Measurements from ENCODE around the gene CELF2.

Gene CELF2

DNA sequence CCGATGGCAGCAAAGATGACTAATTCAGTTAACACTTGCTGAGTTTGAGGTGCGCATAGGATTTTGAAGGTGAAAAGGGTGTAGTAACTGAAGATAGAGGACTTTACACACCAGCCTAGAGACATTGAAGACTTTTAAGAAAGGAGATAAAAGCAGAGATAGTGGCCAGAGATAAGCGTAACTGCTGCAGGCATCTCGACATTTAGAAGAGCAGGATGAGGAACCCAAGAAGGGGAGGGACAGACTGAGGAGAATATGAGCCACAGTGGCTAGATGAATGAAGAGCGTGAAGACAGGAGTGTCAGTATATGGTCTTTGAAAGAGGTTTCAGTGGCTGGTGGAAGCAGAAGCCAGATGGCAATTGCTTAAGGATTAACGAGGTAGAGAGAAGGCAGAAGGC lies 71.6 kb downstream of the CELF2 start:
- H3K27ac ChIP-seq (ENCODE audit: low read depth, low read length) = no peak overlapping the region

DNA sequence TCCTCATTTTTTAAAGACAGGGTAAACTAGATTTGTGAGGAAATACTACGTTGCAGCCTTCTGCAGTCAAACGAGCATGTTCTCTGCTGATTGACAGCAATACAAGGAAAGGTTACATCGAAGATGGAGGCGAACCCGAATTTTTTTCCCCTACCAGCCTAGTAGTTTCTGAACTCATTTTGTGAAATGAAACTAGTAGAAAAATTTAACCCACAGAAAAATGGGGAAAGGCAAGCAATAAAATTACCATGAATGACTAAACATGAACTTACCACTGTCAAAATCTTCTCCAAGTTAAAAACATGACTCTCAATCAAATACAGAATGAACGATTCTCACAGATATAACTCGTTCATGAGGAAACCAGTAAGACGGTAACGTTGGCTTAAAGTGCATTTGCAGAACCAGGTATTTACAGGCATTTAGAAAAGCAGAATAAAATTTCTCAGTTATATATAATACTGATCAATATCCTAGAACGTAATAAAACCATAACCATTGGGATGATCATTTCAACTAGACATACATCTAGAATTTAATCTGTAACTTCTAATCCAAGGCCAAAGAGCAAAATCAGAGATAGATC lies 73.9 kb downstream of the CELF2 start:
- H3K27ac ChIP-seq (ENCODE audit: low read depth, low read length) = no peak overlapping the region
- no peaks in the 10 kb centered on the region for H3K36me3 ChIP-seq (ENCODE audit: control insufficient read depth in 1 of 2, insufficient read depth in 2 of 2, low read length in 2 of 2)
- no peak overlapping the region for H3K9ac ChIP-seq (ENCODE audit: low read depth in 1 of 2, low read length in 2 of 2)

More for the DNA sequence above, 71.6 kb downstream of the CELF2 start:
- Histone ChIP-seq H3K4me3 (ENCODE audit: low read depth in 1 of 2, low read length in 2 of 2) (no peak overlapping the region), H3K4me1 (ENCODE audit: control insufficient read depth in 1 of 2, insufficient read depth in 2 of 2, low read length in 2 of 2) (peaks cover 0 to 4% of the 10 kb centered on the region in 2 donors), H3K27me3 (ENCODE audit: control insufficient read depth in 1 of 2, insufficient read depth in 2 of 2, low read length in 2 of 2) (no peaks in the 10 kb centered on the region), H3K9ac (ENCODE audit: low read depth in 1 of 2, low read length in 2 of 2) (no peak overlapping the region), H3K9me3 (ENCODE audit: control insufficient read depth in 1 of 2, low read length in 2 of 2) (no peaks in the 10 kb centered on the region), H3K36me3 (ENCODE audit: control insufficient read depth in 1 of 2, insufficient read depth in 2 of 2, low read length in 2 of 2) (no peaks in the 10 kb centered on the region)

DNA sequence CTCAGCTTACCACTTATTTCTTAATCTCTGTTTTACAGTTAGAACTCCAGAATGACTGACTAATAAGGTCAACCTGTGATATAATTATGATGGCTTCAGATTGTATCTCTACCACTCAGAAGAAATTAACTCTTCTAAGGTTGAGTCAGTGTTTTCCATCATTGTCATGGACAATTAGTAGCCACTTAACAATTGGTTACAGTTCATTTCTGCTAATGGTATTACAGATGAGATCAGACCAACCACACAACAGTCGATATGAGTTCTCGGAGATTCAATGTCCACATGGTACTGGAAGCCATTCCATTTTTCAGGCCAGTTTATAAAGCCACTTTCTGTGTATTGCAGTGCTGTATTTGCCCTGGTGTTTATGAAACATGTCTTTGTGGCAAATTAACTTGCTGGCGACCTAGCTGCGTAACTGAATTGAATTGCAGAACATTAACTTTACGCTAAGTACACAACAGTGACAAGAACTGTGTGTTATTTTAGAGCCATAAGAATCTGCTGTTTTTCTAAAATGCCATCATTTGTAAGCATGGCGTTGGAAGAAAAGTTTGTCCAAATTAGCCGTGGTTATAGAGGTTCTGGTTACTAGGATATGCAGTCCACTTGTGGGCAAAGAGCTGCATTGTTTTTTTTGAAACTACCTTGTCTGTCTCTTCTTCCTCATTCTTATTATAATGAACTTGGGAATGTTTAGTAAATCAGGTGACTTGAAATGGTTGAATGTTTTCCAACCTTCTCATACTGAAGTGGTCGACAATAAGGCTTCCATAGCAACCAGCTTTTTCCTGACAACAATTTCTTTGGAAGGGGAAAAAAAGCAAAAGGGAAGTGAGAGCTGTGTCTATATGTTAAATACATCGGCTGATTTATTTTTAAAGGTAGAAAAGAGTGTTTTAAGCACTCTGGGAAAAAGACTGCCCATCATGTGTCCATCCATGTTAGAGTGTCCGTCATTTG lies 76.4 kb downstream of the CELF2 start:
- no peaks in the 10 kb centered on the region for H3K4me1 ChIP-seq (ENCODE audit: control insufficient read depth in 1 of 2, insufficient read depth in 2 of 2, low read length in 2 of 2)
- no peaks in the 10 kb centered on the region for H3K27me3 ChIP-seq (ENCODE audit: control insufficient read depth in 1 of 2, insufficient read depth in 2 of 2, low read length in 2 of 2)
- no peaks in the 10 kb centered on the region for H3K36me3 ChIP-seq (ENCODE audit: control insufficient read depth in 1 of 2, insufficient read depth in 2 of 2, low read length in 2 of 2)
- H3K27ac ChIP-seq (ENCODE audit: low read depth, low read length) = no peak overlapping the region
- H3K9ac ChIP-seq (ENCODE audit: low read depth in 1 of 2, low read length in 2 of 2) = no peak overlapping the region
- no peaks in the 10 kb centered on the region for H3K9me3 ChIP-seq (ENCODE audit: control insufficient read depth in 1 of 2, low read length in 2 of 2)
- H3K4me3 ChIP-seq (ENCODE audit: low read depth in 1 of 2, low read length in 2 of 2) = no peak overlapping the region

More for the DNA sequence above, 73.9 kb downstream of the CELF2 start:
- no peaks in the 10 kb centered on the region for H3K4me1 ChIP-seq (ENCODE audit: control insufficient read depth in 1 of 2, insufficient read depth in 2 of 2, low read length in 2 of 2)
- H3K9me3 ChIP-seq (ENCODE audit: control insufficient read depth in 1 of 2, low read length in 2 of 2) = no peaks in the 10 kb centered on the region
- H3K4me3 ChIP-seq (ENCODE audit: low read depth in 1 of 2, low read length in 2 of 2) = no peak overlapping the region
- no peaks in the 10 kb centered on the region for H3K27me3 ChIP-seq (ENCODE audit: control insufficient read depth in 1 of 2, insufficient read depth in 2 of 2, low read length in 2 of 2)

DNA sequence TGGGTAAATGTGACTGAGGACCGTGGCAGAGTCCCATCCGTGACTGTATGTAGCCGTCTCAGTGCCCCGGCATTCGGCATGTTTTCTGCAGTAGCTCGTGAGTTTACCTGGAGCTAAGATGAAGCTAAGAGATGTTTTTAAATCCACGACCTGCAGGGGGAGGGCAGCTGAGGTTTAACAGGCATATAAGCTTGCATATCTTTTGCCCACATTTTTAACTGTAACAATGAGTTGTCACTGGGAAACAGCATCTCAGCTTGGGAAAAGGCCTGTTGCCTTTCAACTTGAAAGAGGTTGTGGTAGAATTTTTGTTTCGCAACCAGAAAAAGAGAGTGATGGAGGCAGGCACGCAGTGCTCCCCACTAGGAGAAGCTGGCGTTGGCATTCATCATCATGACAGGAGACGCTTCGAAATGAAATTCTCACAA lies 77.7 kb downstream of the CELF2 start:
- Histone ChIP-seq H3K27me3 (ENCODE audit: control insufficient read depth in 1 of 2, insufficient read depth in 2 of 2, low read length in 2 of 2) (no peaks in the 10 kb centered on the region), H3K4me1 (ENCODE audit: control insufficient read depth in 1 of 2, insufficient read depth in 2 of 2, low read length in 2 of 2) (no peaks in the 10 kb centered on the region), H3K9ac (ENCODE audit: low read depth in 1 of 2, low read length in 2 of 2) (no peak overlapping the region), H3K36me3 (ENCODE audit: control insufficient read depth in 1 of 2, insufficient read depth in 2 of 2, low read length in 2 of 2) (no peaks in the 10 kb centered on the region), H3K4me3 (ENCODE audit: low read depth in 1 of 2, low read length in 2 of 2) (no peak overlapping the region), H3K9me3 (ENCODE audit: control insufficient read depth in 1 of 2, low read length in 2 of 2) (no peaks in the 10 kb centered on the region), H3K27ac (ENCODE audit: low read depth, low read length) (no peak overlapping the region)

DNA sequence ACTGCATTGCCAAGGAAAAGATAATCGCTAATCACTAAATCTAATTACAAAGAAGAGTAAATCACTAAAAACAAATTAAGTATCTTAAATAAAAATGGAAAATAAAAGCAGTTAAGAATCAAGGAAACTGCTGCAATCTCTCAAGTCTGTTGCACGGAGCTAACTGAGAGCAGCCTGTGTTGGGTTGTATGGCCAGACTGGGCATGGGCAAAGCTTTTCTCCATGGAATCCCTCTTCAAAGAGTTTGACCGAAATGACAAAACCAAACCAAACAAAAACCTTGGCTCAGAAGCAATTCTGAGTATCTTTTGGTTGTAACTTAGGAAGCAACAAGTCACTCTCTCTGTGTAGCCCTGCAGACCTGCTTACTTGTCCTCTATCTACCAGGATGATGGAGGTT lies 78.8 kb downstream of the CELF2 start:
- Histone ChIP-seq H3K9me3 (ENCODE audit: control insufficient read depth in 1 of 2, low read length in 2 of 2) (no peaks in the 10 kb centered on the region), H3K27ac (ENCODE audit: low read depth, low read length) (no peak overlapping the region), H3K4me1 (ENCODE audit: control insufficient read depth in 1 of 2, insufficient read depth in 2 of 2, low read length in 2 of 2) (no peaks in the 10 kb centered on the region), H3K4me3 (ENCODE audit: low read depth in 1 of 2, low read length in 2 of 2) (no peak overlapping the region), H3K36me3 (ENCODE audit: control insufficient read depth in 1 of 2, insufficient read depth in 2 of 2, low read length in 2 of 2) (no peaks in the 10 kb centered on the region), H3K9ac (ENCODE audit: low read depth in 1 of 2, low read length in 2 of 2) (no peak overlapping the region), H3K27me3 (ENCODE audit: control insufficient read depth in 1 of 2, insufficient read depth in 2 of 2, low read length in 2 of 2) (no peaks in the 10 kb centered on the region)

DNA sequence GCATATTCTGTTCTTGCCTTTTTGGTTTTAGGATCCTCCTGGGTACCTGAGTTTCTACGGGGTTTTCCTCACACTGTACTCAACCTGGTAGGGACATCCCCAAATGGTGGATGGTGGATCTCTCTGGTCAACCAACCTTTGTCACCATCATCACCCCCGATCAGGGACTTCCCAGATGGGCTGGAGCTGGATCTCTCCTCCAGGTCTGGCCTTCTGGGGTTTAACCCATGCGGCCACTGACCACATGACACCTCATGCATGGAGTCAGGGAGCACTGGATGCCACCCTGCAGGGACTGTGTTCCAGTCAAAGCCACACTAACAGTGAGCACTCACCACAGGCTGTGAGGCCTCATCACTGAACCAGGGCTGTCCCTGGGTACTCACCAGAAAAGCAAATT lies 80.0 kb downstream of the CELF2 start:
- no peaks in the 10 kb centered on the region for H3K4me1 ChIP-seq (ENCODE audit: control insufficient read depth in 1 of 2, insufficient read depth in 2 of 2, low read length in 2 of 2)
- no peaks in the 10 kb centered on the region for H3K36me3 ChIP-seq (ENCODE audit: control insufficient read depth in 1 of 2, insufficient read depth in 2 of 2, low read length in 2 of 2)
- H3K9ac ChIP-seq (ENCODE audit: low read depth in 1 of 2, low read length in 2 of 2) = no peak overlapping the region
- H3K27me3 ChIP-seq (ENCODE audit: control insufficient read depth in 1 of 2, insufficient read depth in 2 of 2, low read length in 2 of 2) = no peaks in the 10 kb centered on the region
- H3K4me3 ChIP-seq (ENCODE audit: low read depth in 1 of 2, low read length in 2 of 2) = no peak overlapping the region
- H3K9me3 ChIP-seq (ENCODE audit: control insufficient read depth in 1 of 2, low read length in 2 of 2) = no peaks in the 10 kb centered on the region
- no peak overlapping the region for H3K27ac ChIP-seq (ENCODE audit: low read depth, low read length)

DNA sequence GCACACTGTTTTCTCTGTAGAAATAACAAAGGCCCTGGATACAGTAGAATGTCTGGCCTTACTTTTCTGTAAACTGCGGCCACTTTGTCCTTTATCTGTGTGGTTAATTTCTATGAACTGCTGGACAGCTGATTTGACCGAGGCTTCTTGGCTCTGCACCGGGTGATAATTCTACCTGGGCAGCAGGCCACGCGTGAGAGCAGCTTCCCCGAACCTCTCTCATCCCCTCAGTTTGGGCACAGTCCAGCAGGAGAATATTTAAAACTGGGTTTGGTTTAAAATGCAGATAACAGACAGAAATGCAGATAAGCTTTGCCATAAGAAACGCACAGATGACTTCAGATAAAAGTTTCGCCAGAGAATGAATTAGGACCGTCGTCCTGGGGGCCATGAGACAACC lies 81.0 kb downstream of the CELF2 start:
- no peaks in the 10 kb centered on the region for H3K36me3 ChIP-seq (ENCODE audit: control insufficient read depth in 1 of 2, insufficient read depth in 2 of 2, low read length in 2 of 2)
- no peaks in the 10 kb centered on the region for H3K9me3 ChIP-seq (ENCODE audit: control insufficient read depth in 1 of 2, low read length in 2 of 2)
- no peak overlapping the region for H3K9ac ChIP-seq (ENCODE audit: low read depth in 1 of 2, low read length in 2 of 2)
- no peaks in the 10 kb centered on the region for H3K27me3 ChIP-seq (ENCODE audit: control insufficient read depth in 1 of 2, insufficient read depth in 2 of 2, low read length in 2 of 2)
- H3K27ac ChIP-seq (ENCODE audit: low read depth, low read length) = no peak overlapping the region
- H3K4me3 ChIP-seq (ENCODE audit: low read depth in 1 of 2, low read length in 2 of 2) = no peak overlapping the region
- H3K4me1 ChIP-seq (ENCODE audit: control insufficient read depth in 1 of 2, insufficient read depth in 2 of 2, low read length in 2 of 2) = no peaks in the 10 kb centered on the region

DNA sequence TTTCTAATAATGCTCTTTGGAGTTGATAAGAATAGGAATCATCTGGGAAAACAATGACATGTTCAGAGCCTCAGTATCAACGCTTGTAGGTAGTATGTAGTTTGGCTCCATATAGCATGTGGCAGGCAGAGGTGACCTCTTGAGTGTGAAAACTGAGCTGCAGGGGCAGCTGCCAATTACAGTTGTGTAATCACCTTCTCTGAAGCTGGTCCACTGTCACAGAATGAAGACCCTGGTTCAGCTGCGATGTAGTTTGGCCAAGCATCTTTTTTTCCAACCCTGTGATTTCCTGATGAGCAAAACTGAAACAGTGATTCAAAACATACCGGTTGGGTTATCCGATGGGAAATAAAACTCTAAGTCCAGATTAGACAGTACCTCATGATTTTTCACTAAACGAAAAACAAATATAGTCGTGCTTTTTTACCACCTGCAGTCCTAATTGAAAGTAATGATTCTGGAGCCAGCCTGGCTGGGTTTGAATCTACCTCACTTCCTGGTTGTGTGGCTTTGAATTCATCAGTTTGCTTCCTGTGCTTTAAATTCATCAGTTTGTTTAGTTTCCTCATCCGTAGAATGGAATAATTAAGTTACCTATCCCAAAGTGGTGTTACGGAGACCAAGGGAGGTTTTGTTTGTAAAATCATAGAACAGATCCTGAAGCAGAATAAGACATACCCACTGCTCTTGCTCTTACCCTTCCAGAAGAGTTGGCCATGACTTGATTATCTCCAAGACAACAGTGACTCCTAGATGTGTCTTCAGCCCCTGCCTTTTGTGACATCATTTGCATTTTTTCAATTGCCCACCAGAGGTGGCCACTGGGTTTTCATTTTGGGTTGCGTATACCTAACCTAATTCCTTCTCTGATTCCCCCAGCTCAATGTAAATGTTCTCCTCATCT lies 87.4 kb downstream of the CELF2 start:
- Histone ChIP-seq H3K9me3 (ENCODE audit: control insufficient read depth in 1 of 2, low read length in 2 of 2) (no peaks in the 10 kb centered on the region), H3K9ac (ENCODE audit: low read depth in 1 of 2, low read length in 2 of 2) (no peak overlapping the region), H3K27me3 (ENCODE audit: control insufficient read depth in 1 of 2, insufficient read depth in 2 of 2, low read length in 2 of 2) (no peaks in the 10 kb centered on the region), H3K4me3 (ENCODE audit: low read depth in 1 of 2, low read length in 2 of 2) (no peak overlapping the region), H3K27ac (ENCODE audit: low read depth, low read length) (no peak overlapping the region), H3K36me3 (ENCODE audit: control insufficient read depth in 1 of 2, insufficient read depth in 2 of 2, low read length in 2 of 2) (no peaks in the 10 kb centered on the region), H3K4me1 (ENCODE audit: control insufficient read depth in 1 of 2, insufficient read depth in 2 of 2, low read length in 2 of 2) (no peaks in the 10 kb centered on the region)

DNA sequence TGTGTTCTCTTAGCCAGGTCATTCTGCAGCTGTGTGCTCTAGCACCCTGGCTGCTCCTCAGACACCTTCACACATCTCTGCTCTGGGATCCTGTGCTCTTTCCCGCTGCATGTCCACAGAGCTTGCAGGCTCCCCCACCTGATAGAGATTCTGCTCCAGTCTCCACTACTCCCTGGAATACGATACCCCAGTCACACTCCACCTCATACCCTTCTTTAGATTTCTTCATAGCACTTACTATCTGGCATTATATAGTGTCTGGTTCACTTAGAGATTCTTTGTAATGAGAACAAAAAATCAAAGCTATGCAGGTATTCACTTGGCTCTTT lies 88.0 kb downstream of the CELF2 start:
- no peak overlapping the region for H3K9ac ChIP-seq (ENCODE audit: low read depth in 1 of 2, low read length in 2 of 2)
- H3K36me3 ChIP-seq (ENCODE audit: control insufficient read depth in 1 of 2, insufficient read depth in 2 of 2, low read length in 2 of 2) = no peaks in the 10 kb centered on the region
- no peaks in the 10 kb centered on the region for H3K9me3 ChIP-seq (ENCODE audit: control insufficient read depth in 1 of 2, low read length in 2 of 2)
- no peaks in the 10 kb centered on the region for H3K27me3 ChIP-seq (ENCODE audit: control insufficient read depth in 1 of 2, insufficient read depth in 2 of 2, low read length in 2 of 2)
- H3K27ac ChIP-seq (ENCODE audit: low read depth, low read length) = no peak overlapping the region
- no peaks in the 10 kb centered on the region for H3K4me1 ChIP-seq (ENCODE audit: control insufficient read depth in 1 of 2, insufficient read depth in 2 of 2, low read length in 2 of 2)
- H3K4me3 ChIP-seq (ENCODE audit: low read depth in 1 of 2, low read length in 2 of 2) = no peak overlapping the region
